DND-41 (cell line): ENCODE data around the gene OR4F6.

Source experiments
- CTCF ChIP-seq: IDR thresholded peaks from 2 replicates; pipeline ENCODE4 v1.5.1; 2012; ENCODE audit warnings: borderline replicate concordance, low read length, moderate library complexity, mild to moderate bottlenecking; ENCODE audit not compliant: poor library complexity, severe bottlenecking; ENCODE audit errors: extremely low read depth
- EZH2 ChIP-seq: IDR thresholded peaks from 3 replicates; pipeline ENCODE4 v1.6.1; 2012; ENCODE audit warnings: borderline replicate concordance, low read depth, mild to moderate bottlenecking, moderate library complexity, low read length, inconsistent platforms; ENCODE audit not compliant: severe bottlenecking

- TF ChIP-seq CTCF, result no peak
- no peak for TF ChIP-seq EZH2
These were observed 367 bp downstream of the OR4F6 start for GRCh38 chr15:101803676-101804075.
